Thoracic aorta (tissue), 2 donors: ENCODE data around the gene UBASH3B. TPM values are rescaled to one million over a fixed set of nuclear protein-coding genes. Genes with fewer than 3 reads are reported as not detected.

Experiments used
- ATAC-seq: fragments of 150-250 bp; one replicate; pipeline ENCODE4 v1.8.0; 2017; ENCODE audit warnings: low read depth; ENCODE audit not compliant: insufficient number of reproducible peaks, low FRiP score
- DNase-seq: peaks from one replicate; pipeline ENCODE4 v3.0.0-alpha.2; 2020; ENCODE audit warnings: low spot score
- H3K27ac ChIP-seq, 2 donors: fragments of 200-600 bp; sonication (generic); 1 replicate in 1 of 2; 2 replicates in 1 of 2; pipeline ENCODE4 v1.5.1; 2016; ENCODE audit warnings: mild to moderate bottlenecking in 2 of 2, moderate library complexity in 2 of 2
- H3K27me3 ChIP-seq: fragments of 200-600 bp; sonication (generic); replicated peaks from 2 replicates; pipeline ENCODE4 v1.6.0; 2016; ENCODE audit warnings: mild to moderate bottlenecking; ENCODE audit not compliant: insufficient read depth
- H3K36me3 ChIP-seq: fragments of 200-600 bp; sonication (generic); one replicate; pipeline ENCODE4 v1.5.1; 2016
- H3K4me1 ChIP-seq, 2 donors: fragments of 200-600 bp; sonication (generic); 1 replicate in 1 of 2; 2 replicates in 1 of 2; pipeline versions ENCODE4 v1.5.1 to v1.6.0; 2016; ENCODE audit warnings: low read depth in 2 of 2, mild to moderate bottlenecking in 1 of 2; ENCODE audit not compliant: control insufficient read depth in 1 of 2
- H3K4me3 ChIP-seq: fragments of 200-600 bp; sonication (generic); 2 replicates; pipeline ENCODE4 v1.5.1; 2016; ENCODE audit warnings: mild to moderate bottlenecking
- H3K9me3 ChIP-seq: fragments of 200-600 bp; sonication (generic); 2 replicates; pipeline ENCODE4 v1.5.1; 2016
- CTCF ChIP-seq: fragments of 200-600 bp; sonication (generic); IDR thresholded peaks from one replicate; pipeline ENCODE4 v1.5.1; 2019; ENCODE audit warnings: antibody characterized with exemption
- total RNA-seq, 2 donors: library from RNA; depleted of rRNA; stranded (reverse); fragments of >200 nt; gene quantifications; one replicate each; pipeline versions ENCODE4 v1.1.0 to v1.2.3, GENCODE V29; 2016

UBASH3B gene
- total RNA-seq, 2 donors from 2014 or later: 6.1 to 12.3 TPM

GRCh38 chr11:122732342-122733315 is 77.1 kb downstream of the UBASH3B start:
- H3K27ac ChIP-seq: no peak overlapping the region
- ATAC-seq (no peak), DNase-seq (no peak)
- H3K36me3 ChIP-seq: no peaks in the 10 kb centered on the region
- no peaks in the 10 kb centered on the region for H3K27me3 ChIP-seq
- no peak overlapping the region for H3K4me3 ChIP-seq
- H3K9me3 ChIP-seq: no peaks in the 10 kb centered on the region
- no peak for TF ChIP-seq CTCF
- peaks cover 3 to 22% of the 10 kb centered on the region in 2 donors for H3K4me1 ChIP-seq

GRCh38 chr11:122733318-122733717 is 77.8 kb downstream of the UBASH3B start:
- no peak overlapping the region for H3K4me3 ChIP-seq
- H3K4me1 ChIP-seq: peaks cover 3 to 22% of the 10 kb centered on the region in 2 donors
- TF ChIP-seq CTCF: no peak
- H3K36me3 ChIP-seq: no peaks in the 10 kb centered on the region
- ATAC-seq (peak; percentile 23), DNase-seq (no peak)
- no peaks in the 10 kb centered on the region for H3K27me3 ChIP-seq
- no peak overlapping the region for H3K27ac ChIP-seq
- H3K9me3 ChIP-seq: no peaks in the 10 kb centered on the region

GRCh38 chr11:122734848-122735496 is 79.5 kb downstream of the UBASH3B start:
- Histone ChIP-seq H3K27ac (no peak overlapping the region), H3K36me3 (no peaks in the 10 kb centered on the region), H3K27me3 (no peaks in the 10 kb centered on the region), H3K4me3 (no peak overlapping the region), H3K4me1 (peaks cover 3 to 22% of the 10 kb centered on the region in 2 donors), H3K9me3 (no peaks in the 10 kb centered on the region)
- ATAC-seq (no peak), DNase-seq (no peak)
- no peak for TF ChIP-seq CTCF

DNA sequence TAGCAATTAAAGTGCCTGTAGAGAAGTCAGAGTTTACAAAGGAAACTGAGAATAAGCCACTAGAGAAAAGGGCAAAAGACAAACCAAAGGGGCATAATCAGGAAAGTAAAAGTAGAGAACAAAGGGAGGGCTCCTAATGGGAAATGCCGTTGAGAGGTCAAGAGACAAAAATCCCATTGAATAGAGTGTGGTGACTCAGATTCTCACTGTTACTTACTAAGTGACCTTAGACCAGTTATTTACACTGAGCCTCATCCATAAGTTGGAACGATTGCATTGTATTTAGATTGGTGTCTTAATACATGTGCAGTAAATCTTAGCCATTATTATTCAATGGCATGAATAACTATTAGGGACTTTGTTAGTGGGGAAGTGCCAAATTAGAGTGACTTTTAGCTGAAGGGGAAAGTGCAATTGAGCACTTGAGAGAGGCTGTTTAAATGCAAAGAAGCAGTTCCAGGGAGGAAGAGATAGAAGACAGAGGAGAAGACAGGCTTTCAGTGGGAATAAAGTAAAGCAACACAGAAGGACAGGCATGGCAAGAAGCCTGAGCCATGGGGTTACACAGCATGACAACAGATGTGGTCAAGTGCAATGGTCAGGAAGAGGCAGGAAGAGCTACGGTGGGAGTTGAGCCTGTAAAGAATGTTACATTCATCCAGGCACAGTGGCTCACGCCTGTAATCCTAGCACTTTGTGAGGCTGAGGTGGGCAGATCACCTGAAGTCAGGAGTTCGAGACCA is 82.6 kb downstream of the UBASH3B start:
- H3K27me3 ChIP-seq: no peaks in the 10 kb centered on the region
- no peaks in the 10 kb centered on the region for H3K36me3 ChIP-seq
- no peaks in the 10 kb centered on the region for H3K9me3 ChIP-seq
- no peak overlapping the region for H3K4me3 ChIP-seq
- ATAC-seq (no peak), DNase-seq (no peak)
- no peak for TF ChIP-seq CTCF
- no peak overlapping the region for H3K27ac ChIP-seq
- H3K4me1 ChIP-seq: peaks cover 3 to 18% of the 10 kb centered on the region in 2 donors
